Bronchial epithelial cell (primary cell): ENCODE measurements around the gene BCLAF1. TPM values are rescaled to one million over a fixed set of nuclear protein-coding genes. Genes with fewer than 3 reads are reported as not detected.

Experiments
- DNase-seq: peaks from one replicate; pipeline ENCODE4 v3.0.0-alpha.2; 2010; ENCODE audit warnings: low read depth
- FAIRE-seq: peaks from 2 replicates; lab custom pipeline; 2011; peaks lifted over from hg19 to GRCh38; lab: Jason Lieb, UNC
- H3K27me3 ChIP-seq: 2 replicates; pipeline ENCODE4 v1.5.1; 2011; ENCODE audit warnings: low read length; ENCODE audit not compliant: control insufficient read depth, insufficient read depth
- H3K36me3 ChIP-seq: 2 replicates; pipeline ENCODE4 v1.5.1; 2011; ENCODE audit warnings: low read length; ENCODE audit not compliant: control insufficient read depth, insufficient read depth
- H3K4me3 ChIP-seq: 2 replicates; pipeline ENCODE4 v1.5.1; 2011; ENCODE audit warnings: mild to moderate bottlenecking, low read depth, low read length, control low read depth
- total RNA-seq: library from RNA; depleted of rRNA; stranded (reverse); fragments of >200 nt; gene quantifications from 2 replicates; pipeline ENCODE4 v1.2.1, GENCODE V29; 2014
- TF ChIP-seq, protein P1 (sequence below): IDR thresholded peaks from 2 replicates; pipeline ENCODE4 v1.5.1; 2011; ENCODE audit warnings: mild to moderate bottlenecking, moderate library complexity, low read length, control low read depth, inconsistent platforms; ENCODE audit not compliant: insufficient read depth, severe bottlenecking

The BCLAF1 gene
- total RNA-seq, 1 donor from 2014 or later: 50.3 TPM

DNA sequence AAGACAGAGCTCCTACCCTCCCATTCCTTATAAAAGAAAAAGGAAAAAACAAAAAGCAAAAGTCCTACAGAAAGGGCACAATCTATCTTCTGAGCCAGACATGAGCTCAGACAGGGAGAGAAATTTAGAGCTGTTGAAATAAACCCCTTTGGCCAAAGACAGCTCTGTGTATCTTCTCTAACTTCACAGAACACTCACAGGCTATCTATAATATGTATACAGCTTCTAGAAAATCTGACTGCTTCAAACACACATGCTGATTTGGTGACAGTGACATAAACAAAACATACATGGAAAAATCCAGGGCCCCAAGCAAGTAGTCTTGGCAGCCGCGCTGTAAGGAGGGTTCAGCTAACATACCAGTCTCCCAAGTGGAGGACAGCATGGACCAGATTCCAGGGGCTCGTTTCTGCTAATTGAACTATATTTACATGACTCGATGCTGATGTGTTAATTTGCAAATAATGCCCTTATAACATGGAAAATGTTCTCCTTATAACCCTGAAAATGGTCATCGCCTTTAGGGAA, 76.6 kb downstream of the BCLAF1 start:
- no peak for DNase-seq
- H3K4me3 ChIP-seq: no peak overlapping the region
- no peaks in the 10 kb centered on the region for H3K27me3 ChIP-seq
- TF ChIP-seq, protein P1, sequence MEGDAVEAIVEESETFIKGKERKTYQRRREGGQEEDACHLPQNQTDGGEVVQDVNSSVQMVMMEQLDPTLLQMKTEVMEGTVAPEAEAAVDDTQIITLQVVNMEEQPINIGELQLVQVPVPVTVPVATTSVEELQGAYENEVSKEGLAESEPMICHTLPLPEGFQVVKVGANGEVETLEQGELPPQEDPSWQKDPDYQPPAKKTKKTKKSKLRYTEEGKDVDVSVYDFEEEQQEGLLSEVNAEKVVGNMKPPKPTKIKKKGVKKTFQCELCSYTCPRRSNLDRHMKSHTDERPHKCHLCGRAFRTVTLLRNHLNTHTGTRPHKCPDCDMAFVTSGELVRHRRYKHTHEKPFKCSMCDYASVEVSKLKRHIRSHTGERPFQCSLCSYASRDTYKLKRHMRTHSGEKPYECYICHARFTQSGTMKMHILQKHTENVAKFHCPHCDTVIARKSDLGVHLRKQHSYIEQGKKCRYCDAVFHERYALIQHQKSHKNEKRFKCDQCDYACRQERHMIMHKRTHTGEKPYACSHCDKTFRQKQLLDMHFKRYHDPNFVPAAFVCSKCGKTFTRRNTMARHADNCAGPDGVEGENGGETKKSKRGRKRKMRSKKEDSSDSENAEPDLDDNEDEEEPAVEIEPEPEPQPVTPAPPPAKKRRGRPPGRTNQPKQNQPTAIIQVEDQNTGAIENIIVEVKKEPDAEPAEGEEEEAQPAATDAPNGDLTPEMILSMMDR: no peak
- H3K36me3 ChIP-seq: no peaks in the 10 kb centered on the region
- no peak for FAIRE-seq

DNA sequence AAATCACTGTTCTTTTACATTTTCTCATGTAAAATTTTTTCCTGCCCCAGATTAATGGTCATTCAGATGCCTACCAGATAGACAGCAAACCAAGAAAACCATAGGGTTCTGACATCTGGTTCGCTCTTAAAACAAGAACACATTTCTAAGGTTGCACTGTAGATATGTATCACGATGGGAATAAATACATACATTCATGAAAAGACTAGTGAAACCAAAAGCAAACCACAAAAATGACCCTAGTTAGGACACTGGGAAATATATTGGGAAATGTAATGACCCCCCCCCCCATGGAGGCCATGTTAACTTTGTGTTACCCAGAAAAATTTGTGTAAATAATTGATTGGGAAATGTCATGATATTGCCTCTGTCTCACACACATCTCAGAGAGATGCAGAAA, 77.0 kb downstream of the BCLAF1 start:
- Histone ChIP-seq H3K36me3 (no peaks in the 10 kb centered on the region), H3K4me3 (no peak overlapping the region), H3K27me3 (no peaks in the 10 kb centered on the region)
- DNase-seq (no peak), FAIRE-seq (no peak)
- TF ChIP-seq, protein P1: no peak

DNA sequence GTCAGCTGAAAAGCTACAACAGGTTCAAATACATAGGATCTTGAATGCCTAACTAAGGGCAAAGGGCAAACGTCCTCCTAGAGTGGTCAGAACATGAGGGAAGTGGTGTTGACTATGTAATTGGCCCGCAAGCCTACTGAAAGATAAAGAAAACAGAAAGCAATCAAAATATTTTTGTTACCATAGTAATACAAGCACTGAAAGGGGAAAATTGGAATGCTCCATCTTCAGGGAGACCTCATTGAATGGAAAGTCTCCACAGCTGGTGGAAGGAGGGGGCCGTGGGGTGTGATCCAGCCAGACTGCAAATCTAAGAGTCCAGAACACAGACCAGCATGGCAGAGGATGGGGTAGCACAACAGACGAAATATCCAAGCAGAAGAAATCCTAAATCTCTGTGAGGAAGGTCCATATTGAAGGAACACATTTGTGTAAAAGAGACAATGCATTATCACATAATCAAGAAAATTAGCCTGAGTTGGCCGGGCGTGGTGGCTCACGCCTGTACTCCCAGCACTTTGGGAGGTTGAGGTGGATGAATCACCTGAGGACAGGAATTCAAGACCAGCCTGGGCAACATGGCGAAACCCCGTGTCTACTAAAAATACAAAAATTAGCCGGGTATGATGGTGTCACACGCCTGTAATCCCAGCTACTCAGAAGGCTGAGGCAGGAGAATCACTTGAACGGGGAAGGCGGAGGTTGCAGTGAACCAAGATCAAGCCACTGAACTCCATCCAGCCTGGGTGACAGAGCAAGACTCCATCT, 79.1 kb downstream of the BCLAF1 start:
- no peak for FAIRE-seq

DNA sequence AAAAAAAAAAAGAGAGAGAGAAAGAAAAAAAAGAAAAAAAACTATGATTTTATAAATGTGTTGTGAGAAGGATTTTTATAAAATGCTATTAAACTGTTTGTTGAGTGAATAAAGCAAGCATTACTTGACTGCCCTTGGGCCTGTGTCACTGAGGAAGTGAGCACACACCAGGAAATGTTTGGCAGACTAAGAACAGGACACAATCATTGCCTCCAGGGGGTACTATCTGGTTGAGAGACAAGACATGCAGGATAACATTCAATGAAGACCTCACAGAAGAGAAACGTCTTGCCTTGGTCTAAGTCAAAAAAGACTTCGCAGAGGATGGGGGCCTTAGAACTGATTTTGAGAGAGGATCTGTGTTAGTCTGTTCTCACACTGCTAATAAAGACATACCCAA, 80.2 kb downstream of the BCLAF1 start:
- no peaks in the 10 kb centered on the region for H3K36me3 ChIP-seq
- no peaks in the 10 kb centered on the region for H3K27me3 ChIP-seq
- DNase-seq (peak; percentile 13), FAIRE-seq (no peak)
- TF ChIP-seq, protein P1: no peak
- H3K4me3 ChIP-seq: no peak overlapping the region

More for the DNA sequence above, 79.1 kb downstream of the BCLAF1 start:
- no peaks in the 10 kb centered on the region for H3K27me3 ChIP-seq
- no peak for DNase-seq
- H3K4me3 ChIP-seq: no peak overlapping the region
- TF ChIP-seq, protein P1: no peak
- no peaks in the 10 kb centered on the region for H3K36me3 ChIP-seq

DNA sequence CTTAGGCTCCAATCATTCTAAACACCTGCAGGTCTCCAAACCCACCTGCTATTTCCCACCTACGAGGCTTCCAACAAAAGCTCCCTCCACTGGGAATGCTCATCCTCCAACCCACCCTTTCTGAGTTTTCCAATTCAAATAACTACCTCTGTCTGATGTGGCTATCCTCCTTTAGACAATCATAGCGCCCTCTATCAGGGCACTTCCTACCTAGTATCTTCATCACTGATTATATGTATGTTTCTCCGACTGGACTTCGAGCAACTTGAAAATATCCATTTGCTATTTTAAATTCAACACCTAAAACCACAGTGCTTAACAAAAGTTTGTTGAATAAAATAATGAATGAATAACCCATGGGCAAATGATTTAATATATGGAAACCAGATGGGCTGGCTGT, 80.9 kb downstream of the BCLAF1 start:
- no peaks in the 10 kb centered on the region for H3K36me3 ChIP-seq
- H3K27me3 ChIP-seq: no peaks in the 10 kb centered on the region
- no peak overlapping the region for H3K4me3 ChIP-seq
- no peak for FAIRE-seq
- TF ChIP-seq, protein P1: no peak
- DNase-seq: no peak

Other genes starting within 250 kb of the BCLAF1 start
- gene MTFR2, start 39.5 kb downstream of the BCLAF1 start, total RNA-seq: 0.51 and 0.79 TPM in 2 replicates